ENCODE measurements around the gene MAX.

Gene MAX

GRCh38 chr14:65041434-65041915 is 60.8 kb downstream of the MAX start:
- Histone ChIP-seq H2BK120ac (ENCODE audit: insufficient read depth, low read length, poor library complexity) (no peak overlapping the region), H2BK12ac (ENCODE audit: low read length) (no peak overlapping the region), H3K4ac (ENCODE audit: low read depth, low read length) (no peak overlapping the region), H3K36me3 (ENCODE audit: control insufficient read depth in 1 of 2, insufficient read depth in 2 of 2, low read length in 2 of 2) (peaks cover 11 to 18% of the 10 kb centered on the region in 2 experiments), H3K79me1 (ENCODE audit: low read length) (no peaks in the 10 kb centered on the region), H2AK5ac (ENCODE audit: low read length) (no peak overlapping the region), H3K23ac (ENCODE audit: low read length) (no peak overlapping the region), H4K12ac (ENCODE audit: low read depth, low read length) (no peak overlapping the region), H3K9ac (ENCODE audit: low read length) (no peak overlapping the region), H3K4me2 (ENCODE audit: low read length) (no peak overlapping the region), H3K27ac (ENCODE audit: low read depth, low read length) (no peak overlapping the region), H3K14ac (ENCODE audit: low read length) (no peak overlapping the region), H3K18ac (ENCODE audit: low read length) (no peak overlapping the region), H4K8ac (ENCODE audit: low read depth, low read length) (no peak overlapping the region), H2AFZ (ENCODE audit: insufficient read depth, low read length, poor library complexity) (no peak overlapping the region), H3K9me3 (ENCODE audit: insufficient read depth, low read depth, low read length) (no peaks in the 10 kb centered on the region), H3K4me3 (ENCODE audit: low read depth, low read length) (no peak overlapping the region), H2BK5ac (ENCODE audit: low read depth, low read length, poor library complexity) (no peak overlapping the region), H4K91ac (ENCODE audit: low read depth, low read length) (no peak overlapping the region), H3K27me3 (ENCODE audit: insufficient read depth, low read length) (no peaks in the 10 kb centered on the region), H3K79me2 (ENCODE audit: control insufficient read depth, insufficient read depth, low read length, poor library complexity) (no peaks in the 10 kb centered on the region), H3K4me1 (ENCODE audit: control insufficient read depth in 1 of 2, insufficient read depth in 2 of 2, low read length in 2 of 2) (no peaks in the 10 kb centered on the region)
- DNase-seq, result no peak
- no CpG with 5 or more reads among the region's 7 CpGs for WGBS (ENCODE audit: extremely low coverage, insufficient coverage, insufficient read length)

- no peaks in the 10 kb centered on the region for H3K27me3 ChIP-seq (ENCODE audit: insufficient read depth, low read length)
- no peak overlapping the region for H3K9ac ChIP-seq (ENCODE audit: low read length)
- H2BK5ac ChIP-seq (ENCODE audit: low read depth, low read length, poor library complexity), result no peak overlapping the region
- no peak overlapping the region for H2AFZ ChIP-seq (ENCODE audit: insufficient read depth, low read length, poor library complexity)
- H3K14ac ChIP-seq (ENCODE audit: low read length), result no peak overlapping the region
- no peaks in the 10 kb centered on the region for H3K79me1 ChIP-seq (ENCODE audit: low read length)
- H3K79me2 ChIP-seq (ENCODE audit: control insufficient read depth, insufficient read depth, low read length, poor library complexity), result no peaks in the 10 kb centered on the region
- no peak overlapping the region for H4K12ac ChIP-seq (ENCODE audit: low read depth, low read length)
- H3K23ac ChIP-seq (ENCODE audit: low read length), result no peak overlapping the region
- peaks cover 11 to 18% of the 10 kb centered on the region in 2 experiments for H3K36me3 ChIP-seq (ENCODE audit: control insufficient read depth in 1 of 2, insufficient read depth in 2 of 2, low read length in 2 of 2)
- H2BK12ac ChIP-seq (ENCODE audit: low read length), result no peak overlapping the region
- H4K91ac ChIP-seq (ENCODE audit: low read depth, low read length), result no peak overlapping the region
- H2AK5ac ChIP-seq (ENCODE audit: low read length), result no peak overlapping the region
- H3K27ac ChIP-seq (ENCODE audit: low read depth, low read length), result no peak overlapping the region
- H3K4me2 ChIP-seq (ENCODE audit: low read length), result no peak overlapping the region
- no peak overlapping the region for H2BK120ac ChIP-seq (ENCODE audit: insufficient read depth, low read length, poor library complexity)
- WGBS (ENCODE audit: extremely low coverage, insufficient coverage, insufficient read length), result no CpG with 5 or more reads among the region's 9 CpGs
- no peak overlapping the region for H4K8ac ChIP-seq (ENCODE audit: low read depth, low read length)
- DNase-seq, result no peak
- H3K9me3 ChIP-seq (ENCODE audit: insufficient read depth, low read depth, low read length), result no peaks in the 10 kb centered on the region
- H3K4me1 ChIP-seq (ENCODE audit: control insufficient read depth in 1 of 2, insufficient read depth in 2 of 2, low read length in 2 of 2), result no peaks in the 10 kb centered on the region
- no peak overlapping the region for H3K18ac ChIP-seq (ENCODE audit: low read length)
- no peak overlapping the region for H3K4ac ChIP-seq (ENCODE audit: low read depth, low read length)
- no peak overlapping the region for H3K4me3 ChIP-seq (ENCODE audit: low read depth, low read length)
Measured at GRCh38 chr14:65040666-65041433, 61.5 kb downstream of the MAX start.

GRCh38 chr14:65038966-65039365 is 63.4 kb downstream of the MAX start:
- H4K91ac ChIP-seq (ENCODE audit: low read depth, low read length), result no peak overlapping the region
- no peaks in the 10 kb centered on the region for H3K79me2 ChIP-seq (ENCODE audit: control insufficient read depth, insufficient read depth, low read length, poor library complexity)
- peaks cover 11% of the 10 kb centered on the region in 2 experiments for H3K36me3 ChIP-seq (ENCODE audit: control insufficient read depth in 1 of 2, insufficient read depth in 2 of 2, low read length in 2 of 2)
- WGBS (ENCODE audit: extremely low coverage, insufficient coverage, insufficient read length), result no CpG with 5 or more reads among the region's 2 CpGs
- H4K8ac ChIP-seq (ENCODE audit: low read depth, low read length), result no peak overlapping the region
- H3K23ac ChIP-seq (ENCODE audit: low read length), result no peak overlapping the region
- no peak overlapping the region for H2BK12ac ChIP-seq (ENCODE audit: low read length)
- H3K79me1 ChIP-seq (ENCODE audit: low read length), result no peaks in the 10 kb centered on the region
- H3K4me3 ChIP-seq (ENCODE audit: low read depth, low read length), result no peak overlapping the region
- H3K27me3 ChIP-seq (ENCODE audit: insufficient read depth, low read length), result no peaks in the 10 kb centered on the region
- H2BK120ac ChIP-seq (ENCODE audit: insufficient read depth, low read length, poor library complexity), result no peak overlapping the region
- peaks cover 0 to 5% of the 10 kb centered on the region in 2 experiments for H3K4me1 ChIP-seq (ENCODE audit: control insufficient read depth in 1 of 2, insufficient read depth in 2 of 2, low read length in 2 of 2)
- H4K12ac ChIP-seq (ENCODE audit: low read depth, low read length), result no peak overlapping the region
- no peak overlapping the region for H3K9ac ChIP-seq (ENCODE audit: low read length)
- no peak overlapping the region for H2BK5ac ChIP-seq (ENCODE audit: low read depth, low read length, poor library complexity)
- DNase-seq, result no peak
- no peak overlapping the region for H3K27ac ChIP-seq (ENCODE audit: low read depth, low read length)
- H3K4ac ChIP-seq (ENCODE audit: low read depth, low read length), result no peak overlapping the region
- H2AK5ac ChIP-seq (ENCODE audit: low read length), result no peak overlapping the region
- H3K9me3 ChIP-seq (ENCODE audit: insufficient read depth, low read depth, low read length), result no peaks in the 10 kb centered on the region
- no peak overlapping the region for H3K18ac ChIP-seq (ENCODE audit: low read length)
- H3K4me2 ChIP-seq (ENCODE audit: low read length), result no peak overlapping the region
- H3K14ac ChIP-seq (ENCODE audit: low read length), result no peak overlapping the region
- no peak overlapping the region for H2AFZ ChIP-seq (ENCODE audit: insufficient read depth, low read length, poor library complexity)

- H3K79me1 ChIP-seq (ENCODE audit: low read length), result no peaks in the 10 kb centered on the region
- H3K79me2 ChIP-seq (ENCODE audit: control insufficient read depth, insufficient read depth, low read length, poor library complexity), result no peaks in the 10 kb centered on the region
- H2BK5ac ChIP-seq (ENCODE audit: low read depth, low read length, poor library complexity), result no peak overlapping the region
- no peak overlapping the region for H2BK12ac ChIP-seq (ENCODE audit: low read length)
- DNase-seq, result no peak
- H3K4me2 ChIP-seq (ENCODE audit: low read length), result no peak overlapping the region
- H3K18ac ChIP-seq (ENCODE audit: low read length), result no peak overlapping the region
- H4K8ac ChIP-seq (ENCODE audit: low read depth, low read length), result no peak overlapping the region
- H4K12ac ChIP-seq (ENCODE audit: low read depth, low read length), result no peak overlapping the region
- H3K14ac ChIP-seq (ENCODE audit: low read length), result no peak overlapping the region
- H3K4ac ChIP-seq (ENCODE audit: low read depth, low read length), result no peak overlapping the region
- no peak overlapping the region for H2BK120ac ChIP-seq (ENCODE audit: insufficient read depth, low read length, poor library complexity)
- H3K27ac ChIP-seq (ENCODE audit: low read depth, low read length), result no peak overlapping the region
- H3K4me3 ChIP-seq (ENCODE audit: low read depth, low read length), result no peak overlapping the region
- H3K9ac ChIP-seq (ENCODE audit: low read length), result no peak overlapping the region
- H4K91ac ChIP-seq (ENCODE audit: low read depth, low read length), result no peak overlapping the region
- H2AK5ac ChIP-seq (ENCODE audit: low read length), result no peak overlapping the region
- H3K9me3 ChIP-seq (ENCODE audit: insufficient read depth, low read depth, low read length), result no peaks in the 10 kb centered on the region
- peaks cover 0 to 5% of the 10 kb centered on the region in 2 experiments for H3K4me1 ChIP-seq (ENCODE audit: control insufficient read depth in 1 of 2, insufficient read depth in 2 of 2, low read length in 2 of 2)
- H3K27me3 ChIP-seq (ENCODE audit: insufficient read depth, low read length), result no peaks in the 10 kb centered on the region
- WGBS (ENCODE audit: extremely low coverage, insufficient coverage, insufficient read length), result no CpG with 5 or more reads among the region's 4 CpGs
- H2AFZ ChIP-seq (ENCODE audit: insufficient read depth, low read length, poor library complexity), result no peak overlapping the region
- peaks cover 7% of the 10 kb centered on the region in 2 experiments for H3K36me3 ChIP-seq (ENCODE audit: control insufficient read depth in 1 of 2, insufficient read depth in 2 of 2, low read length in 2 of 2)
- no peak overlapping the region for H3K23ac ChIP-seq (ENCODE audit: low read length)
Measured at GRCh38 chr14:65035049-65035448, 67.3 kb downstream of the MAX start.

Measured in trophoblast cell (in vitro differentiated cells and primary cell).